HG03439 (cell line): ENCODE results near the gene SLC6A15.

ENCODE experiments used
- ATAC-seq: cut with Tn5 transposase; IDR thresholded peaks from one replicate; pipeline ENCODE4 v1.9.1; 2021; ENCODE audit warnings: mild to moderate bottlenecking, moderate library complexity; ENCODE audit not compliant: unreplicated experiment

The SLC6A15 gene

GRCh38 chr12:84875241-84875640 lies 37.4 kb downstream of the SLC6A15 start:
- ATAC-seq, result no peak

- ATAC-seq, result no peak
These were observed 37.8 kb downstream of the SLC6A15 start for GRCh38 chr12:84874825-84875139.

GRCh38 chr12:84874125-84874824 lies 38.3 kb downstream of the SLC6A15 start:
- ATAC-seq, result peak; percentile 92

GRCh38 chr12:84862186-84862585 lies 50.4 kb downstream of the SLC6A15 start:
- no peak for ATAC-seq

GRCh38 chr12:84860718-84861117 lies 51.9 kb downstream of the SLC6A15 start:
- no peak for ATAC-seq

- ATAC-seq, result no peak
These were observed 53.8 kb downstream of the SLC6A15 start for GRCh38 chr12:84858796-84859195.

GRCh38 chr12:84857525-84858208 lies 54.9 kb downstream of the SLC6A15 start:
- ATAC-seq, result no peak

- ATAC-seq, result no peak
These were observed 56.3 kb downstream of the SLC6A15 start for GRCh38 chr12:84856156-84856900.

GRCh38 chr12:84843593-84844144 lies 68.9 kb downstream of the SLC6A15 start:
- ATAC-seq, result no peak

GRCh38 chr12:84842406-84843013 lies 70.1 kb downstream of the SLC6A15 start:
- peak; percentile 71 for ATAC-seq

GRCh38 chr12:84841591-84841990 lies 71.0 kb downstream of the SLC6A15 start:
- ATAC-seq, result no peak

GRCh38 chr12:84840356-84840755 lies 72.2 kb downstream of the SLC6A15 start:
- ATAC-seq, result no peak

- no peak for ATAC-seq
These were observed 85.7 kb downstream of the SLC6A15 start for GRCh38 chr12:84826925-84827324.

GRCh38 chr12:84825149-84825548 lies 87.5 kb downstream of the SLC6A15 start:
- ATAC-seq, result peak; percentile 65

- ATAC-seq, result no peak
These were observed 90.1 kb downstream of the SLC6A15 start for GRCh38 chr12:84822525-84822924.

- ATAC-seq, result no peak
These were observed 95.5 kb downstream of the SLC6A15 start for GRCh38 chr12:84816916-84817695.

GRCh38 chr12:84814664-84815245 lies 97.8 kb downstream of the SLC6A15 start:
- no peak for ATAC-seq

- no peak for ATAC-seq
These were observed 98.6 kb downstream of the SLC6A15 start for GRCh38 chr12:84813780-84814663.

GRCh38 chr12:84811291-84811690 lies 101.3 kb downstream of the SLC6A15 start:
- no peak for ATAC-seq
